ENCODE data around the gene ETFB.

The ETFB gene

GRCh38 chr19:51297406-51297805 lies 68.8 kb downstream of the ETFB start:
- peaks cover 0 to 2% of the 10 kb centered on the region in 2 donors for H3K9me3 ChIP-seq (ENCODE audit: control insufficient read depth in 1 of 2, low read length in 2 of 2)

GRCh38 chr19:51296336-51297093 lies 69.7 kb downstream of the ETFB start:
- no peaks in the 10 kb centered on the region for H3K9me3 ChIP-seq (ENCODE audit: control insufficient read depth in 1 of 2, low read length in 2 of 2)
- H3K4me1 ChIP-seq (ENCODE audit: control insufficient read depth in 1 of 2, insufficient read depth in 2 of 2, low read length in 2 of 2) = no peaks in the 10 kb centered on the region
- H3K27ac ChIP-seq (ENCODE audit: low read length) = no peak overlapping the region
- no peaks in the 10 kb centered on the region for H3K36me3 ChIP-seq (ENCODE audit: control insufficient read depth in 1 of 2, insufficient read depth in 2 of 2, low read length in 2 of 2)
- H3K27me3 ChIP-seq (ENCODE audit: low read depth, low read length) = no peaks in the 10 kb centered on the region
- no peak overlapping the region for H3K4me3 ChIP-seq (ENCODE audit: low read depth in 1 of 2, low read length in 2 of 2)

More at GRCh38 chr19:51297406-51297805, 68.8 kb downstream of the ETFB start:
- no peaks in the 10 kb centered on the region for H3K27me3 ChIP-seq (ENCODE audit: low read depth, low read length)
- H3K36me3 ChIP-seq (ENCODE audit: control insufficient read depth in 1 of 2, insufficient read depth in 2 of 2, low read length in 2 of 2) = no peaks in the 10 kb centered on the region
- H3K4me3 ChIP-seq (ENCODE audit: low read depth in 1 of 2, low read length in 2 of 2) = no peak overlapping the region
- H3K27ac ChIP-seq (ENCODE audit: low read length) = no peak overlapping the region
- no peaks in the 10 kb centered on the region for H3K4me1 ChIP-seq (ENCODE audit: control insufficient read depth in 1 of 2, insufficient read depth in 2 of 2, low read length in 2 of 2)

- no peaks in the 10 kb centered on the region for H3K27me3 ChIP-seq (ENCODE audit: low read depth, low read length)
- no peaks in the 10 kb centered on the region for H3K4me1 ChIP-seq (ENCODE audit: control insufficient read depth in 1 of 2, insufficient read depth in 2 of 2, low read length in 2 of 2)
Observed at GRCh38 chr19:51295382-51296126, 70.6 kb downstream of the ETFB start.

More at GRCh38 chr19:51295382-51296126, 70.6 kb downstream of the ETFB start:
- Histone ChIP-seq H3K9me3 (ENCODE audit: control insufficient read depth in 1 of 2, low read length in 2 of 2) (no peaks in the 10 kb centered on the region), H3K36me3 (ENCODE audit: control insufficient read depth in 1 of 2, insufficient read depth in 2 of 2, low read length in 2 of 2) (no peaks in the 10 kb centered on the region), H3K4me3 (ENCODE audit: low read depth in 1 of 2, low read length in 2 of 2) (no peak overlapping the region), H3K27ac (ENCODE audit: low read length) (no peak overlapping the region)

Measured in muscle layer of duodenum (tissue), 2 donors.